PC-3 (cell line): ENCODE measurements around the gene LPXN.

Source experiments
- CTCF ChIP-seq: fragments of 300-600 bp; sonication (generic); conservative IDR thresholded peaks from 2 replicates; pipeline ENCODE4 v1.5.1; 2017; ENCODE audit warnings: antibody characterized with exemption, low read depth, mild to moderate bottlenecking, low read length
- EZH2 ChIP-seq: fragments of 300-600 bp; sonication (generic); IDR thresholded peaks from one replicate; pipeline ENCODE4 v1.6.1; 2017; ENCODE audit warnings: antibody characterized with exemption, mild to moderate bottlenecking, low read length; ENCODE audit not compliant: unreplicated experiment
- EZH2phosphoT487 ChIP-seq: fragments of 300-600 bp; sonication (generic); IDR thresholded peaks from 2 replicates; pipeline ENCODE4 v1.6.1; 2018; ENCODE audit warnings: mild to moderate bottlenecking, antibody characterized with exemption, low read length, borderline replicate concordance

GRCh38 chr11:58503361-58503856 lies 72.2 kb downstream of the LPXN start:
- TF ChIP-seq CTCF (no peak), EZH2 (no peak), EZH2phosphoT487 (no peak)
